ENCODE measurements around the gene ZFP64.

DNA sequence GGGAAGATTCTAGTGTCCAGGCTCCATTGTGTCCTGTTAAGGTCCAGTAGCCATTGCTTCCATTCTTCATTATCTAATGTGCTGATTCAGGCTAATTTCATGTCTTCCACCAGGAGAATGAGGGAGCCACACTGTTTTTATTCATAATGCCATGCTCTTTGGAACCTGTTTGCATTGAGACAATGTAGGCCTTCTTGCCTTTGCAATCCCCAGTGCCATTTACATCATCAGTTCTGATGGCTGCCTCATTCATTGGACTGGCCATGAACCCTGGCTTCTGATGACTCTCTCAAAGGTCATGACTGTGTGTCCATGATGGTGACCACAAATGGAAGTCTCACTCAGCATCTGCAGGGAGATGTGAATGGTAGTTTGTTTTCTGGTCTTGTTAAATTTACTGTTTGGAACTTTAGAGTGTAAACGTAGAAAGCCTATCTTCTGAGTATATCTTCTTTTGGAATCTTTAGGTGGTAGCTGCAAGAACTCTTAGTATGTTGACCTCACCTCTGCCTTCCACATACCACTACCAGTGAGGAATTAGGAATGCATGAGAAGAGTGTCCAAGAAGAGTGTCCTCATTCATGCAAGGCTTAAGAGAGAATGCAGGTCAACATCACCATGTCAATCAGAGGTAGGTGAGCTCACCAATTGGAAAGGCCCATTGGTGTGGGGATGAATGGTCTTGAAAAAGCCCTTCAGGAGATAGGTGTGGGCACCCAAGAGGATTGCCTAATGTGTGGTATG is 42.9 kb upstream of the ZFP64 start:
- no peak for TF ChIP-seq CTCF (IDR thresholded peaks at IDR 0.05; ENCODE audit: low read depth, low read length, poor library complexity, severe bottlenecking)
- no peak for TF ChIP-seq EZH2phosphoT487 (IDR thresholded peaks at IDR 0.05; ENCODE audit: borderline replicate concordance, low read length)
